ENCODE data around the gene SYN1. TPM values are rescaled to one million over a fixed set of nuclear protein-coding genes. Genes with fewer than 3 reads are reported as not detected.

The SYN1 gene
- total RNA-seq, 1 experiment from 2014 or later = 11.7 TPM

DNA sequence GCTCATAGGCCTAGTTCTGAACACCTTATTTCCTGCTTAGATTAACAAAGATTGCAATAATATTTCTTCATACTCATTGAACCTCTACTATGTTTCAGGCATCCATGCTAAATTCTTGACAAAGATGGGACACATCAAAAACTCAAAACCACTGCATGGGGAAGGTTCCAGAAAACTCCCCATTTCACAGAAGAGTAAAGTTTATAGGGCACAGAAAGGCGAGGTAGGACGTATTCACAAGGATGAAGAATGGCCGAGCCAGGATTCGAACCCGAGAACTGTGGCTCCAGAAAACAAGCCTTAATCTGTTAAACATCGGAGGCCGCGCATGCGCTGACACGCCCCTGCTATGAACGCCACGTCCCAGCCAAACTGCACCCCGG lies 38.6 kb upstream of the SYN1 start:
- Histone ChIP-seq H3T11ph (ENCODE audit: low read length) (no peak overlapping the region), H2AK5ac (ENCODE audit: insufficient read length, low read length) (no peak overlapping the region), H3K23me2 (ENCODE audit: insufficient read length, low read depth, low read length, poor library complexity, severe bottlenecking) (no peaks in the 10 kb centered on the region), H2BK15ac (ENCODE audit: low read depth, low read length) (no peak overlapping the region), H3K79me1 (ENCODE audit: insufficient read depth, low read depth, low read length, poor library complexity, severe bottlenecking) (no peaks in the 10 kb centered on the region), H2AFZ (ENCODE audit: low read length) (no peak overlapping the region), H3K18ac (ENCODE audit: insufficient read length, low read depth, low read length) (peak overlapping the region; percentile 41), H4K5ac (ENCODE audit: insufficient read length, low read depth, low read length) (no peak overlapping the region), H3K27me3 (ENCODE audit: insufficient read depth, low read length) (no peaks in the 10 kb centered on the region), H4K91ac (ENCODE audit: insufficient read length, low read depth, low read length) (no peak overlapping the region), H3K23ac (ENCODE audit: insufficient read length, low read depth, low read length) (no peak overlapping the region), H3K4me1 (ENCODE audit: insufficient read depth, low read length) (no peaks in the 10 kb centered on the region), H3K27ac (ENCODE audit: insufficient read length, low read depth, low read length) (no peak overlapping the region), H3K56ac (ENCODE audit: insufficient read length, low read depth, low read length) (no peak overlapping the region), H2BK20ac (ENCODE audit: low read depth, low read length, poor library complexity, severe bottlenecking) (no peak overlapping the region), H2BK12ac (ENCODE audit: insufficient read length, low read depth, low read length) (no peak overlapping the region), H3K79me2 (ENCODE audit: insufficient read depth, low read length) (no peaks in the 10 kb centered on the region), H3K9me3 (ENCODE audit: control insufficient read depth, low read depth, low read length) (peaks cover 5% of the 10 kb centered on the region), H4K8ac (replicated peaks; ENCODE audit: insufficient read length, low read depth, low read length) (no peak overlapping the region), H2BK5ac (ENCODE audit: insufficient read length, low read length) (no peak overlapping the region), H2BK120ac (ENCODE audit: low read depth, low read length, poor library complexity, severe bottlenecking) (no peak overlapping the region), H4K20me1 (ENCODE audit: control insufficient read depth, insufficient read depth, insufficient read length) (no peaks in the 10 kb centered on the region), H3K4ac (ENCODE audit: low read depth, low read length) (no peak overlapping the region), H3K4me2 (ENCODE audit: insufficient read depth, insufficient read length, low read length) (peak overlapping the region; percentile 46), H3K14ac (ENCODE audit: insufficient read depth, low read length) (no peak overlapping the region), H3K9ac (ENCODE audit: extremely low read depth, insufficient read length, low read length) (peak overlapping the region; percentile 78)
- peak overlapping the region in 2 of 3 experiments; percentile 99 to 100; a peak in 4 of 7 replicates for H3K27ac Mint-ChIP-seq
- H3K36me3 Mint-ChIP-seq (ENCODE audit: insufficient read depth in 1 of 3, low read depth in 3 of 3) = peaks cover 17 to 39% (median 33%) of the 10 kb centered on the region in 3 experiments
- peak overlapping the region; percentile 87 to 89 for H3K4me3 Mint-ChIP-seq
- H3K27me3 Mint-ChIP-seq (ENCODE audit: low read depth) = peaks cover 9% of the 10 kb centered on the region
- no peak for DNase-seq
- peaks cover 0 to 3% of the 10 kb centered on the region in 2 experiments; a peak in 1 of 4 replicates for H3K4me1 Mint-ChIP-seq
- no CpG with 5 or more reads among the region's 13 CpGs for WGBS (ENCODE audit: extremely low coverage, insufficient read length, low lambda C conversion rate)
- TF ChIP-seq, protein P1, sequence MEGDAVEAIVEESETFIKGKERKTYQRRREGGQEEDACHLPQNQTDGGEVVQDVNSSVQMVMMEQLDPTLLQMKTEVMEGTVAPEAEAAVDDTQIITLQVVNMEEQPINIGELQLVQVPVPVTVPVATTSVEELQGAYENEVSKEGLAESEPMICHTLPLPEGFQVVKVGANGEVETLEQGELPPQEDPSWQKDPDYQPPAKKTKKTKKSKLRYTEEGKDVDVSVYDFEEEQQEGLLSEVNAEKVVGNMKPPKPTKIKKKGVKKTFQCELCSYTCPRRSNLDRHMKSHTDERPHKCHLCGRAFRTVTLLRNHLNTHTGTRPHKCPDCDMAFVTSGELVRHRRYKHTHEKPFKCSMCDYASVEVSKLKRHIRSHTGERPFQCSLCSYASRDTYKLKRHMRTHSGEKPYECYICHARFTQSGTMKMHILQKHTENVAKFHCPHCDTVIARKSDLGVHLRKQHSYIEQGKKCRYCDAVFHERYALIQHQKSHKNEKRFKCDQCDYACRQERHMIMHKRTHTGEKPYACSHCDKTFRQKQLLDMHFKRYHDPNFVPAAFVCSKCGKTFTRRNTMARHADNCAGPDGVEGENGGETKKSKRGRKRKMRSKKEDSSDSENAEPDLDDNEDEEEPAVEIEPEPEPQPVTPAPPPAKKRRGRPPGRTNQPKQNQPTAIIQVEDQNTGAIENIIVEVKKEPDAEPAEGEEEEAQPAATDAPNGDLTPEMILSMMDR (conservative IDR thresholded peaks at IDR 0.05) = no peak
- H3K9me3 Mint-ChIP-seq = peaks cover 78 to 79% of the 10 kb centered on the region in 2 experiments
